ENCODE results near the gene CFAP46.

CFAP46 gene

GRCh38 chr10:132764108-132764507, 178.3 kb downstream of the CFAP46 start:
- DNase-seq = no peak

GRCh38 chr10:132763545-132763944, 178.8 kb downstream of the CFAP46 start:
- no peak for DNase-seq

GRCh38 chr10:132762267-132762666, 180.1 kb downstream of the CFAP46 start:
- no peak for DNase-seq

GRCh38 chr10:132761395-132762060, 180.8 kb downstream of the CFAP46 start:
- DNase-seq = no peak

- no peak for DNase-seq
These were observed 183.5 kb downstream of the CFAP46 start for GRCh38 chr10:132758865-132759264.

Data from activated naive CD4-positive, alpha-beta T cell (primary cell).